Testis (tissue), 3 donors: ENCODE measurements around the gene ZDHHC17. TPM values are rescaled to one million over a fixed set of nuclear protein-coding genes. Genes with fewer than 3 reads are reported as not detected.

Source experiments
- DNase-seq: peaks from one replicate; pipeline ENCODE4 v3.0.0-alpha.2; 2019
- H3K27ac ChIP-seq, 2 donors: fragments of 200-600 bp; sonication (generic); one replicate each; pipeline ENCODE4 v1.5.1; 2019
- H3K27me3 ChIP-seq: fragments of 200-600 bp; sonication (generic); one replicate; pipeline ENCODE4 v1.5.1; 2019
- H3K36me3 ChIP-seq: fragments of 200-600 bp; sonication (generic); one replicate; pipeline ENCODE4 v1.5.1; 2017; ENCODE audit warnings: low read depth; ENCODE audit errors: missing control alignments
- H3K4me1 ChIP-seq: fragments of 200-600 bp; sonication (generic); one replicate; pipeline ENCODE4 v1.5.1; 2019
- H3K4me3 ChIP-seq, 2 donors: fragments of 200-600 bp; sonication (generic); one replicate each; pipeline ENCODE4 v1.5.1; 2017 to 2019
- H3K9me3 ChIP-seq: fragments of 200-600 bp; sonication (generic); one replicate; pipeline ENCODE4 v1.5.1; 2017
- POLR2A ChIP-seq: fragments of 450-650 bp; IDR thresholded peaks from one replicate; pipeline ENCODE4 v1.6.1; 2017; ENCODE audit warnings: antibody characterized with exemption, mild to moderate bottlenecking, moderate library complexity
- WGBS, 2 donors: methylation state at CpG; one replicate each; pipeline ENCODE4 v1.1.5; 2018; 5-methylcytosine and 5-hydroxymethylcytosine counted together
- intact Hi-C: fragments of 100-400 bp; cut with DNase I; formaldehyde crosslinking; loops from one replicate; pipeline ENCODE4 v1.15.1; 2023; ENCODE audit warnings: low total_unique reads
- polyA plus RNA-seq: library from polyadenylated mRNA; stranded (reverse); fragments of 350-450 nt; fragmentation: Illumina TruSeq; extraction: RNeasy Lipid Tissue Mini Kit (QIAGEN cat#74804); gene quantifications from one replicate; pipeline ENCODE4 v1.2.3, GENCODE V29; 2014; ENCODE audit warnings: low read depth, low replicate concordance; ENCODE audit not compliant: insufficient read depth
- total RNA-seq, 2 donors: library from RNA; depleted of rRNA; stranded (reverse); fragments of >200 nt; gene quantifications; one replicate each; pipeline ENCODE4 v1.2.3, GENCODE V29; 2016
- TF ChIP-seq, protein P1 (sequence below), 3 experiments: fragments of 450-650 bp in 2 of 3; fragments of 200-600 bp in 1 of 3; sonication (generic) in 1 of 3; IDR thresholded peaks; one replicate each; pipeline ENCODE4 v1.5.1; 2016 to 2019; ENCODE audit warnings: antibody characterized with exemption in 3 of 3, mild to moderate bottlenecking in 2 of 3, moderate library complexity in 1 of 3

Gene ZDHHC17
- total and polyA plus RNA-seq, 3 donors from 2014 or later: 32.3 to 65.4 (median 59.3) TPM

DNA sequence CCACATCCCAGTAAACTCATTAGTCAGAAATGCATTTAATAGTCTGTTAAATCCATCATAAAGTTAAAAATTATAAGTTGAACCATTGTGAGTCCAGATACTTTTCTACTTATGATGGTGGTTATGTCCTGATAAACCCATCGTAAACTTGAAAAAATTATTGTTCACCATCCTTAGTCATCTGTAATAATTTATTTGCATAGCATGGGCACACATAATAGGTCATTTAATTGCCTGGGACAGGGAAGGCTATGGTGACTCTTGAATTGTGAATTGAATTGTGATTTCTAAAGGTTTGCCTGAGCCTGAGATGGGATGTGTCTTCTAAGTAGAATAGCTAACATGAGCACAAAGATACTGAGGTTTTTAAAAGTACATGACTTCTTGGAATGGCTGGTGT is 21.5 kb downstream of the ZDHHC17 start:
- no peak overlapping the region for H3K4me3 ChIP-seq
- no peak for TF ChIP-seq POLR2A
- TF ChIP-seq, protein P1, sequence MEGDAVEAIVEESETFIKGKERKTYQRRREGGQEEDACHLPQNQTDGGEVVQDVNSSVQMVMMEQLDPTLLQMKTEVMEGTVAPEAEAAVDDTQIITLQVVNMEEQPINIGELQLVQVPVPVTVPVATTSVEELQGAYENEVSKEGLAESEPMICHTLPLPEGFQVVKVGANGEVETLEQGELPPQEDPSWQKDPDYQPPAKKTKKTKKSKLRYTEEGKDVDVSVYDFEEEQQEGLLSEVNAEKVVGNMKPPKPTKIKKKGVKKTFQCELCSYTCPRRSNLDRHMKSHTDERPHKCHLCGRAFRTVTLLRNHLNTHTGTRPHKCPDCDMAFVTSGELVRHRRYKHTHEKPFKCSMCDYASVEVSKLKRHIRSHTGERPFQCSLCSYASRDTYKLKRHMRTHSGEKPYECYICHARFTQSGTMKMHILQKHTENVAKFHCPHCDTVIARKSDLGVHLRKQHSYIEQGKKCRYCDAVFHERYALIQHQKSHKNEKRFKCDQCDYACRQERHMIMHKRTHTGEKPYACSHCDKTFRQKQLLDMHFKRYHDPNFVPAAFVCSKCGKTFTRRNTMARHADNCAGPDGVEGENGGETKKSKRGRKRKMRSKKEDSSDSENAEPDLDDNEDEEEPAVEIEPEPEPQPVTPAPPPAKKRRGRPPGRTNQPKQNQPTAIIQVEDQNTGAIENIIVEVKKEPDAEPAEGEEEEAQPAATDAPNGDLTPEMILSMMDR (IDR thresholded peaks at IDR 0.05): no peak
- no peaks in the 10 kb centered on the region for H3K36me3 ChIP-seq
- intact Hi-C loops: no loop called here
- peaks cover 25% of the 10 kb centered on the region for H3K4me1 ChIP-seq
- DNase-seq: no peak
- WGBS, 2 donors: 92 to 100% methylated on average over 1 of the region's 1 CpG
- H3K27ac ChIP-seq: no peak overlapping the region
- H3K9me3 ChIP-seq: no peaks in the 10 kb centered on the region
- no peaks in the 10 kb centered on the region for H3K27me3 ChIP-seq

DNA sequence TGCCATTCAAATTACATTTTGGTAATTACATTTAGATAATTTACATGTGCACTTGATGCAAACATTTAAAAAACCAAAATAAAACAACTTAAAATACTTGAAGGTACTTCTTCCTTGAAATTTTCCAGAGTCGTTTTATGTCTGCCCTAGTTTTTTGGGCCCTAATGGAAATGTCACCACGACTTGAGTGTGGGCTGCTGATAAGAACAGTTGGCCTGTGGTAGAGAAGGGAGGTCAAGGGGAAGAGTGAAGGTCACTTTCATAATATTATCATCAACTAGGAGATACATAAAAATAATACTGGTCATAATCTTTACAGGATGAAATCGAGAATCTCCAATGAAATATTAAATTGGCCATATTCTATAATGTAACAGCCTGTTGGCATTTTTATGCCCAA is 23.1 kb downstream of the ZDHHC17 start:
- no peaks in the 10 kb centered on the region for H3K9me3 ChIP-seq
- no peak for DNase-seq
- TF ChIP-seq POLR2A: no peak
- TF ChIP-seq, protein P1 (IDR thresholded peaks at IDR 0.05): no peak
- peaks cover 17% of the 10 kb centered on the region for H3K4me1 ChIP-seq
- intact Hi-C loops: no loop called here
- no peak overlapping the region for H3K27ac ChIP-seq
- no peak overlapping the region for H3K4me3 ChIP-seq
- H3K27me3 ChIP-seq: no peaks in the 10 kb centered on the region
- WGBS, 2 donors: 45 to 56% methylated on average over 3 of the region's 3 CpGs
- no peaks in the 10 kb centered on the region for H3K36me3 ChIP-seq

DNA sequence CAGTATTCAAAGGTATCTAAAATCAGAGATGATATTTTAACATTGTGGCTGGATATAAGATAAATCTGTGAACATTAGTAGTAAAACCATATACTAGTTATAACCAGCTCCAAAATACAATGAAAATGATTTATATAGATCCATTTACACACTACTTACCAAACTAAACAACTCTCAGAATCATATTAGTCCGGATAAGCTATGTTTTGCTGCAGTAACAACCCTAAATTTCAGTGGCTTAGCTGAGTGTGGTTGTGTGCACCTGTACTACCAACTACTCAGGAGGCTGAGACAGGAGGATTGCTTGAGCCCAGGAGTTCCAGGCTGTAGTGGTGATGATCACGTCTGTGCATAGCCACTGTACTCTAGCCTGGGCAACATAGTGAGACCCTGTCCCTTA is 23.8 kb downstream of the ZDHHC17 start:
- H3K9me3 ChIP-seq: no peaks in the 10 kb centered on the region
- H3K36me3 ChIP-seq: no peaks in the 10 kb centered on the region
- intact Hi-C loops: no loop called here
- H3K27me3 ChIP-seq: no peaks in the 10 kb centered on the region
- no peak for TF ChIP-seq POLR2A
- TF ChIP-seq, protein P1 (IDR thresholded peaks at IDR 0.05): no peak
- H3K4me1 ChIP-seq: peaks cover 11% of the 10 kb centered on the region
- 95% methylated on average over 2 of the region's 2 CpGs for WGBS, 2 donors
- H3K4me3 ChIP-seq: no peak overlapping the region
- no peak overlapping the region for H3K27ac ChIP-seq
- no peak for DNase-seq

DNA sequence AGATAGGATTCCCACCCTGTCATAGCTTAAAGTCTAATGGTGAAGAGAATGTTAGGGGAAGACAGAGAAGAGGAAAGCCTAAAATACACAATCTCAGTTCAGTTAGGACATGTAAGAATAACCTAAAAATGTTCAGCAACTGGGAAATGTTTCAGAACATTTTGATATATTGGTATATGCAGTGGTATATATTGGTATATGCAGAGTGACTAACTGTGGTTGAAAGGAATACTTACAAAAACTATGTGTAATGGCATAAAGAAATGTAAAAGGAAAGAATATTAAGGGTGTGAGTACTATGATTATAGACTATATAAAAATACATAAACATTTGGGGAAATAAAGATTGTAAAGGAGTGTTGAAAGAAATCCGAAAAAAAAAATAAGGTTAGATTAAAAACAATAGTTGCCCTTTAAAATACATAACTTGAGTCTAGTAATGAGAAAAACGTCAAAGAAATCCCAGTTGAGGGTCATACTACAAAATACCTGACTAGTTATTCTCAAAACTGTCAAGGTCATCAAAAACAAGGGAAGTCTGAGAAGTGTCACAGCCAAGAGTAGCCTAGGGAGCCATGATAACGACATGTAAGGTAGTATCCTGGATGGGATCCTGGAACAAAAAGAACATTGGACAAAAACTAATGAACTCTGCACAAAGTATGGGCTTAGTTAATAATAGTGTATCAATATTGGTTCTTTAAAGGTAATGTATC is 25.6 kb downstream of the ZDHHC17 start:
- Histone ChIP-seq H3K36me3 (no peaks in the 10 kb centered on the region), H3K4me3 (no peak overlapping the region), H3K9me3 (no peaks in the 10 kb centered on the region), H3K27me3 (no peaks in the 10 kb centered on the region), H3K27ac (no peak overlapping the region), H3K4me1 (peaks cover 11% of the 10 kb centered on the region)
- TF ChIP-seq, protein P1 (IDR thresholded peaks at IDR 0.05): no peak
- TF ChIP-seq POLR2A: no peak
- 37 to 49% methylated on average over 3 of the region's 3 CpGs for WGBS, 2 donors
- no peak for DNase-seq
- intact Hi-C loops: loop anchor here (10.0 kb wide), 1 partner anchor 165 kb away; no protein-coding TSS in a partner anchor
